Testis (tissue), 3 donors: ENCODE measurements around the gene FILIP1L. TPM values are rescaled to one million over a fixed set of nuclear protein-coding genes. Genes with fewer than 3 reads are reported as not detected.

Source experiments
- DNase-seq: peaks from one replicate; pipeline ENCODE4 v3.0.0-alpha.2; 2019
- H3K27ac ChIP-seq, 2 donors: fragments of 200-600 bp; sonication (generic); one replicate each; pipeline ENCODE4 v1.5.1; 2019
- H3K27me3 ChIP-seq: fragments of 200-600 bp; sonication (generic); one replicate; pipeline ENCODE4 v1.5.1; 2019
- H3K36me3 ChIP-seq: fragments of 200-600 bp; sonication (generic); one replicate; pipeline ENCODE4 v1.5.1; 2017; ENCODE audit warnings: low read depth; ENCODE audit errors: missing control alignments
- H3K4me1 ChIP-seq: fragments of 200-600 bp; sonication (generic); one replicate; pipeline ENCODE4 v1.5.1; 2019
- H3K4me3 ChIP-seq, 2 donors: fragments of 200-600 bp; sonication (generic); one replicate each; pipeline ENCODE4 v1.5.1; 2017 to 2019
- H3K9me3 ChIP-seq: fragments of 200-600 bp; sonication (generic); one replicate; pipeline ENCODE4 v1.5.1; 2017
- POLR2A ChIP-seq: fragments of 450-650 bp; IDR thresholded peaks from one replicate; pipeline ENCODE4 v1.6.1; 2017; ENCODE audit warnings: antibody characterized with exemption, mild to moderate bottlenecking, moderate library complexity
- WGBS, 2 donors: methylation state at CpG; one replicate each; pipeline ENCODE4 v1.1.5; 2018; 5-methylcytosine and 5-hydroxymethylcytosine counted together
- intact Hi-C: fragments of 100-400 bp; cut with DNase I; formaldehyde crosslinking; loops from one replicate; pipeline ENCODE4 v1.15.1; 2023; ENCODE audit warnings: low total_unique reads
- polyA plus RNA-seq: library from polyadenylated mRNA; stranded (reverse); fragments of 350-450 nt; fragmentation: Illumina TruSeq; extraction: RNeasy Lipid Tissue Mini Kit (QIAGEN cat#74804); gene quantifications from one replicate; pipeline ENCODE4 v1.2.3, GENCODE V29; 2014; ENCODE audit warnings: low read depth, low replicate concordance; ENCODE audit not compliant: insufficient read depth
- total RNA-seq, 2 donors: library from RNA; depleted of rRNA; stranded (reverse); fragments of >200 nt; gene quantifications; one replicate each; pipeline ENCODE4 v1.2.3, GENCODE V29; 2016
- TF ChIP-seq, protein P1 (sequence below), 3 experiments: fragments of 450-650 bp in 2 of 3; fragments of 200-600 bp in 1 of 3; sonication (generic) in 1 of 3; IDR thresholded peaks; one replicate each; pipeline ENCODE4 v1.5.1; 2016 to 2019; ENCODE audit warnings: antibody characterized with exemption in 3 of 3, mild to moderate bottlenecking in 2 of 3, moderate library complexity in 1 of 3

FILIP1L gene
- total and polyA plus RNA-seq, 3 donors from 2014 or later = 16.5 to 20.1 (median 16.7) TPM

DNA sequence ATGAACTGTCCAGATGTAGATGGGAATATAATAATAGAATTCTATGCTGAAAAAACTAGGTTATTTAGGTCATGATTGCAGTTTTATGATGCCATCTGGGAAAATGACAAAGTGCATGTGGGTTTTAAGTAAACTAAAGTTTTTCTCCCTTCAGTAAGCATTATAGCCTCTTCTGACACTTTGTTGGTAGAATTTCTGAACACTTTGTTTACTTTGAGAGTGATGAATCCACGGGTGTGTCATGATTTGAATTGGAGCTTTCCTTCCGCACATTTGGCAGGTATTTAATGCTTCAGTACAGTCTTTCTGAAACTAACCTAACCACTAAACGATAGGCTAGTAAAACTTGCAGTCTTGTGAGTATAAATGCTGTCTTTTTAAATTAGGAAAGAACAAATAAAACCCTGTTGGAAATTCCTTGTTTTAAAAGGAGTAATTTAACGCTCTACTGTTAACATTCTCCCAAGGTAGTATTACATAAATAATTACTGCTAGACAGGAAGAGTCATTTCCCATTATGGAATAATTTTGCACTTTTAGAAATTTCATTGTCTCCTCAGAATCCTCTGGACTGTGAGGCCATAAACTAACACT lies 7.0 kb downstream of the FILIP1L start:
- Histone ChIP-seq H3K27ac (no peak overlapping the region), H3K36me3 (no peaks in the 10 kb centered on the region), H3K4me1 (peaks cover 17% of the 10 kb centered on the region), H3K9me3 (no peaks in the 10 kb centered on the region), H3K4me3 (no peak overlapping the region), H3K27me3 (no peaks in the 10 kb centered on the region)
- no peak for TF ChIP-seq POLR2A
- TF ChIP-seq, protein P1, sequence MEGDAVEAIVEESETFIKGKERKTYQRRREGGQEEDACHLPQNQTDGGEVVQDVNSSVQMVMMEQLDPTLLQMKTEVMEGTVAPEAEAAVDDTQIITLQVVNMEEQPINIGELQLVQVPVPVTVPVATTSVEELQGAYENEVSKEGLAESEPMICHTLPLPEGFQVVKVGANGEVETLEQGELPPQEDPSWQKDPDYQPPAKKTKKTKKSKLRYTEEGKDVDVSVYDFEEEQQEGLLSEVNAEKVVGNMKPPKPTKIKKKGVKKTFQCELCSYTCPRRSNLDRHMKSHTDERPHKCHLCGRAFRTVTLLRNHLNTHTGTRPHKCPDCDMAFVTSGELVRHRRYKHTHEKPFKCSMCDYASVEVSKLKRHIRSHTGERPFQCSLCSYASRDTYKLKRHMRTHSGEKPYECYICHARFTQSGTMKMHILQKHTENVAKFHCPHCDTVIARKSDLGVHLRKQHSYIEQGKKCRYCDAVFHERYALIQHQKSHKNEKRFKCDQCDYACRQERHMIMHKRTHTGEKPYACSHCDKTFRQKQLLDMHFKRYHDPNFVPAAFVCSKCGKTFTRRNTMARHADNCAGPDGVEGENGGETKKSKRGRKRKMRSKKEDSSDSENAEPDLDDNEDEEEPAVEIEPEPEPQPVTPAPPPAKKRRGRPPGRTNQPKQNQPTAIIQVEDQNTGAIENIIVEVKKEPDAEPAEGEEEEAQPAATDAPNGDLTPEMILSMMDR (IDR thresholded peaks at IDR 0.05) = no peak
- intact Hi-C loops = no loop called here
- 64 to 71% methylated on average over 4 of the region's 4 CpGs for WGBS, 2 donors
- DNase-seq = no peak

DNA sequence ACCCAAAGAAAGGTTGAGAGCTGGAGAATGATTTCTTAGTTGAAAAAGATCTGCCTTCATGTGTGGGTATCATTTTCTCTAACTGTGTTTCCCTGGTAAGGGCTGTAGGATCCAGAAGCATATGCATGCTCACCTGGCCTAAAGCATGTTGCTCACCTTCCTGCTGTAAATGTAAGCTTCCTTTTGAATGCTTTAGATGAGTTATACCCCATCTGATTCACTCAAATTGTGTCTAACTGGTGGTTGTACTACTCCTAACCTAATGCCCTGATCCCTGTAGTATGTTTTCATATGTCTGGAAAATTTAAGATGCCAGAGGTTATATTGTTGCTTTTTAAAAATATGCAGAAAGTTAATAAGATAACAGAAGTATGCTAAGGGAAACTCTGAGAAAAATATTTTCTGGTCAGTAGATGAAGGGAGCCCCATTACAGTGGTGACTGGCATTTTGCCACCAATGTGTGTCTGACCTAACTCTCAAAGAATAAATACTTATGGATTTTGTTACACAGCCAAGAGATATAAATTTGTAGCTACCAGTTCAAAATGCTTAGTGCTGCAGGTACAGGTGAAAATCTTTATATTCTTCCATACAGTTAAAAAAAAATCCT lies 7.7 kb downstream of the FILIP1L start:
- Histone ChIP-seq H3K27ac (no peak overlapping the region), H3K36me3 (no peaks in the 10 kb centered on the region), H3K4me1 (peaks cover 17% of the 10 kb centered on the region), H3K4me3 (no peak overlapping the region), H3K9me3 (no peaks in the 10 kb centered on the region), H3K27me3 (no peaks in the 10 kb centered on the region)
- TF ChIP-seq POLR2A = no peak
- TF ChIP-seq, protein P1 (IDR thresholded peaks at IDR 0.05) = no peak
- DNase-seq = no peak
- intact Hi-C loops = no loop called here

DNA sequence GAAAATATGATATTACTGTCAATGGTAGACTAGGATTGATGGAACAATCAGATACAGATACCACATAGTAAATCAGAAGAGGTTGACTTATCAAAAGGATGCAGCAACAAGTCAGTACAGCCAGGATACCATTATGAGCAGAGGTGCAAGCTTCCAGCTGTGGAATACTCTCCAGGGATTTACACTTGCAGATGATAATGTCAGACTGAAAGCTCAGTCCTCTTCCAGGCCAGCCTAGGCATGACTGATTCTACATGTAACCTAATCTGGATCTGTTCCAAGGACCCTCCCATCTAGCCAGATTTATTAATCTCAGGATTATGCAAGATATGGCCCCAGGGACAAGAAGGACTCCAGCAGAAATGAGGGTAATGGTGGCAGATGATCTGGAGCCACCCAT lies 8.2 kb downstream of the FILIP1L start:
- Histone ChIP-seq H3K9me3 (no peaks in the 10 kb centered on the region), H3K27ac (no peak overlapping the region), H3K27me3 (no peaks in the 10 kb centered on the region), H3K36me3 (no peaks in the 10 kb centered on the region), H3K4me1 (peaks cover 17% of the 10 kb centered on the region), H3K4me3 (no peak overlapping the region)
- intact Hi-C loops = no loop called here
- no peak for TF ChIP-seq POLR2A
- DNase-seq = no peak

DNA sequence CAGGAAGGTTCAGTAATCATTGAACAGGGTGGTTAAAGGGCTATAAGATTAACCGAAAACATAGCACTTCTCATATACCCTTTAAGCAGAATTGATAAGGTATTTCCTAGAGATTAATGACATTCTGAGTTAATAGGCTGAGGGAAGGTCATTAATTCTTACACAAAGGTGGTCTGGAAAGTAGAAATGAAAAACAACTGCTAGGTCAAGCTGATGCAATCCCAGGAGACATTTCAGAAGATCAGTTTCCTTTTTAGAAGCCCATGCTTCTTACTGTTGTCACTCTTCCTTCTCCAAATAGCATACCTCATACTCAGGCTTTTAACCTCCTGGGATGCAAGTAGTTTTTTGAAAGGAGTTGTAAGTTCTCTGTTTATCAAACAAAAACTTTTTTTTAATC lies 8.8 kb downstream of the FILIP1L start:
- WGBS, 2 donors = 93 to 96% methylated on average over 1 of the region's 1 CpG
- no peaks in the 10 kb centered on the region for H3K9me3 ChIP-seq
- no peak for DNase-seq
- no peaks in the 10 kb centered on the region for H3K36me3 ChIP-seq
- no peak overlapping the region for H3K4me3 ChIP-seq
- no peaks in the 10 kb centered on the region for H3K27me3 ChIP-seq
- intact Hi-C loops = no loop called here
- no peak overlapping the region for H3K27ac ChIP-seq
- H3K4me1 ChIP-seq = peaks cover 17% of the 10 kb centered on the region
- no peak for TF ChIP-seq POLR2A
- TF ChIP-seq, protein P1 (IDR thresholded peaks at IDR 0.05) = no peak

DNA sequence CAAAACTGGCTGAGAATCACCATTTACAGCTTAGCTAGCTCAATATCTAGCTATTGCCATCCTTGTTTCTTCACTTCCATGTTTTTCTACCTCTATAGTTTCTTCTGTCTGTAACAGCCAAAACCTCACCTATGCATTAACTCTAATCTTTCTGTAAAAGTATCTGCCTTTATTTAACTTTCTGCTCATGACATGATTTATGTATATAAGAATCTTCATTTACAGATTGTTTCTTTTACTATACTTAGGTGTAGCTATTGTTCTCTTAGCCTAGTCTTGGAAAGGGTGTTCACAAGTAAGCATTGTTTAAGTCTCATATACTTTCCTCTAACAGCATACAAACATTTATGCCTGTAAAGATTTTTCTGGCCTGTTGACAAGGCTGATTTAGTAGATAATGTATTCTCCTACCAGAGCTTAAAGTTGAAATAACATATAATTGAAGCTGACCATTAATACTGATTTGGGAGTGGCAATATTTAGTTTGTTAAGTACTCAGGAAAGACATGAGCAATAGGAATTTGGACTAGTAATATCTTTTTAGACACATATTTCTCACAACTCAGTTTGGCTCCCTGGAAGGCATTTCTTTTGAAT lies 9.4 kb downstream of the FILIP1L start:
- TF ChIP-seq POLR2A = no peak
- TF ChIP-seq, protein P1 (IDR thresholded peaks at IDR 0.05) = no peak
- DNase-seq = no peak
- H3K27ac ChIP-seq = no peak overlapping the region
- H3K4me1 ChIP-seq = peaks cover 17% of the 10 kb centered on the region
- intact Hi-C loops = no loop called here
- H3K4me3 ChIP-seq = no peak overlapping the region
- H3K27me3 ChIP-seq = no peaks in the 10 kb centered on the region
- H3K9me3 ChIP-seq = no peaks in the 10 kb centered on the region
- H3K36me3 ChIP-seq = no peaks in the 10 kb centered on the region
